ENCODE results near the gene CADPS2. TPM values are rescaled to one million over a fixed set of nuclear protein-coding genes. Genes with fewer than 3 reads are reported as not detected.
"Not testable (repeated sequence)": the region's sequence is repeated elsewhere in the genome, so short reads cannot be mapped to it uniquely, and the experiment has no call there.

The CADPS2 gene
- total RNA-seq, 4 donors from 2014 or later: 2.1 to 3.7 (median 2.8) TPM

GRCh38 chr7:122686360-122686878, 199.8 kb downstream of the CADPS2 start:
- intact Hi-C loops (cut with DNase I; ENCODE audit: low total_unique reads) (no loop called here), in situ Hi-C loops (cut with MboI; ENCODE audit: low sequenced_read_pairs in 4 of 4) (no loop called here)
- TF ChIP-seq POLR2A (IDR thresholded peaks at IDR 0.05): no peak
- TF ChIP-seq, protein P1, sequence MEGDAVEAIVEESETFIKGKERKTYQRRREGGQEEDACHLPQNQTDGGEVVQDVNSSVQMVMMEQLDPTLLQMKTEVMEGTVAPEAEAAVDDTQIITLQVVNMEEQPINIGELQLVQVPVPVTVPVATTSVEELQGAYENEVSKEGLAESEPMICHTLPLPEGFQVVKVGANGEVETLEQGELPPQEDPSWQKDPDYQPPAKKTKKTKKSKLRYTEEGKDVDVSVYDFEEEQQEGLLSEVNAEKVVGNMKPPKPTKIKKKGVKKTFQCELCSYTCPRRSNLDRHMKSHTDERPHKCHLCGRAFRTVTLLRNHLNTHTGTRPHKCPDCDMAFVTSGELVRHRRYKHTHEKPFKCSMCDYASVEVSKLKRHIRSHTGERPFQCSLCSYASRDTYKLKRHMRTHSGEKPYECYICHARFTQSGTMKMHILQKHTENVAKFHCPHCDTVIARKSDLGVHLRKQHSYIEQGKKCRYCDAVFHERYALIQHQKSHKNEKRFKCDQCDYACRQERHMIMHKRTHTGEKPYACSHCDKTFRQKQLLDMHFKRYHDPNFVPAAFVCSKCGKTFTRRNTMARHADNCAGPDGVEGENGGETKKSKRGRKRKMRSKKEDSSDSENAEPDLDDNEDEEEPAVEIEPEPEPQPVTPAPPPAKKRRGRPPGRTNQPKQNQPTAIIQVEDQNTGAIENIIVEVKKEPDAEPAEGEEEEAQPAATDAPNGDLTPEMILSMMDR (IDR thresholded peaks at IDR 0.05 in 4 of 5, conservative IDR thresholded peaks at IDR 0.05 in 1 of 5): no peak
- ATAC-seq (no peak), DNase-seq (no peak)
- no peak overlapping the region for H3K4me3 ChIP-seq
- no peak overlapping the region for H3K27ac ChIP-seq
- no peaks in the 10 kb centered on the region for H3K9me3 ChIP-seq
- no peaks in the 10 kb centered on the region for H3K36me3 ChIP-seq
- H3K4me1 ChIP-seq: no peaks in the 10 kb centered on the region
- no peaks in the 10 kb centered on the region for H3K27me3 ChIP-seq

- intact Hi-C loops (cut with DNase I; ENCODE audit: low total_unique reads): no loop called here
- no peak for ATAC-seq
Measured at GRCh38 chr7:122684504-122684903, 201.8 kb downstream of the CADPS2 start.

DNA sequence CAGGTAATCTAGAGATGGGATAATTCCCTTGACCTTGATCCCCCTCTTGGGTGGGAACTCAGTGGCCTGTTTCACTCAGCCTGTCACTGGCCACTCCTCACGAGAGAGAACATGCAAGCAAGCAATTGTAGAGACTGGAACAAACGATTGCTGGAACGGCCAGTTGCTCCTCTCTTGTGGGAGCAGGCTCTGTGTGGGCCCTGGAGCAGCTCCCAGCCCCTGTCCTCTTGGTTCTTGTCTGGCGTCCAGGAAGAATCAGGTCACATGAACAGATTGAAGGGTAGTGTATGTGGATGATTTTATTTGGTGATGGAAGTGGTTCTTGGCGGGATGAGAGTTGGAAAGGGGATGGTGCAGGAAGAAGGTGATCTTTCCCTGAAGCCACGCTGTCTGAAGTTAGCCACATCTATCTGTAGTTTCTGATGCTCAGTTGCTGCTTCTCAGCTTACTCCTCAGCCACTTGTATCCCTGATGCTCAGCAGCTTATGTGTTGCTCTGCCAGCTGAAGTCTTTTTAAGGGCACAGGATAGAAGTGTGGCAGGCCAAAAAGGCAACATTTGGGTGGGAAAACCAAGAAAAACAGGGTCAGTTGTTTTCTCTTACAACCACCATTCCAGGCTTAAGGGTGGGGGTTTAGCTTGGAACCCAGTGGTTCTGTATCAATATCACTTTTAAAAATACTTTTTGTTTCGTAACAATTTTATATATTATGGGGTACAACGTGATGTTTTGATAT, 203.3 kb downstream of the CADPS2 start:
- TF ChIP-seq, protein P1 (IDR thresholded peaks at IDR 0.05 in 4 of 5, conservative IDR thresholded peaks at IDR 0.05 in 1 of 5): no peak
- no peak for TF ChIP-seq POLR2A (IDR thresholded peaks at IDR 0.05)
- no peaks in the 10 kb centered on the region for H3K27me3 ChIP-seq
- no peak overlapping the region for H3K4me3 ChIP-seq
- no peak for DNase-seq
- no peaks in the 10 kb centered on the region for H3K4me1 ChIP-seq
- in situ Hi-C loops (cut with MboI; ENCODE audit: low sequenced_read_pairs in 4 of 4): no loop called here
- no peaks in the 10 kb centered on the region for H3K9me3 ChIP-seq
- H3K36me3 ChIP-seq: no peaks in the 10 kb centered on the region
- no peak for ATAC-seq
- H3K27ac ChIP-seq: no peak overlapping the region
- intact Hi-C loops (cut with DNase I; ENCODE audit: low total_unique reads): no loop called here

More at GRCh38 chr7:122684504-122684903, 201.8 kb downstream of the CADPS2 start:
- TF ChIP-seq, protein P1 (IDR thresholded peaks at IDR 0.05 in 4 of 5, conservative IDR thresholded peaks at IDR 0.05 in 1 of 5): no peak
- no peak for TF ChIP-seq POLR2A (IDR thresholded peaks at IDR 0.05)
- Histone ChIP-seq H3K4me3 (no peak overlapping the region), H3K36me3 (no peaks in the 10 kb centered on the region), H3K4me1 (no peaks in the 10 kb centered on the region), H3K27me3 (no peaks in the 10 kb centered on the region), H3K9me3 (no peaks in the 10 kb centered on the region), H3K27ac (no peak overlapping the region)
- DNase-seq: no peak
- in situ Hi-C loops (cut with MboI; ENCODE audit: low sequenced_read_pairs in 4 of 4): no loop called here

- ATAC-seq; in situ Hi-C loops (cut with MboI; ENCODE audit: low sequenced_read_pairs in 4 of 4): not testable (repeated sequence)
Measured at GRCh38 chr7:122681186-122681585, 205.1 kb downstream of the CADPS2 start.

GRCh38 chr7:122679813-122680212, 206.4 kb downstream of the CADPS2 start:
- no peaks in the 10 kb centered on the region for H3K4me1 ChIP-seq
- no peaks in the 10 kb centered on the region for H3K27me3 ChIP-seq
- TF ChIP-seq, protein P1 (IDR thresholded peaks at IDR 0.05 in 4 of 5, conservative IDR thresholded peaks at IDR 0.05 in 1 of 5): no peak
- TF ChIP-seq POLR2A (IDR thresholded peaks at IDR 0.05): no peak
- H3K27ac ChIP-seq: no peak overlapping the region
- DNase-seq (no peak), ATAC-seq (no peak)
- no peak overlapping the region for H3K4me3 ChIP-seq
- intact Hi-C loops (cut with DNase I; ENCODE audit: low total_unique reads) (no loop called here), in situ Hi-C loops (cut with MboI; ENCODE audit: low sequenced_read_pairs in 4 of 4) (no loop called here)
- no peaks in the 10 kb centered on the region for H3K9me3 ChIP-seq
- no peaks in the 10 kb centered on the region for H3K36me3 ChIP-seq

More at GRCh38 chr7:122681186-122681585, 205.1 kb downstream of the CADPS2 start:
- DNase-seq; H3K27ac ChIP-seq; H3K4me1 ChIP-seq; H3K4me3 ChIP-seq; H3K27me3 ChIP-seq; H3K36me3 ChIP-seq; H3K9me3 ChIP-seq; intact Hi-C loops (cut with DNase I; ENCODE audit: low total_unique reads): not testable (repeated sequence)

DNA sequence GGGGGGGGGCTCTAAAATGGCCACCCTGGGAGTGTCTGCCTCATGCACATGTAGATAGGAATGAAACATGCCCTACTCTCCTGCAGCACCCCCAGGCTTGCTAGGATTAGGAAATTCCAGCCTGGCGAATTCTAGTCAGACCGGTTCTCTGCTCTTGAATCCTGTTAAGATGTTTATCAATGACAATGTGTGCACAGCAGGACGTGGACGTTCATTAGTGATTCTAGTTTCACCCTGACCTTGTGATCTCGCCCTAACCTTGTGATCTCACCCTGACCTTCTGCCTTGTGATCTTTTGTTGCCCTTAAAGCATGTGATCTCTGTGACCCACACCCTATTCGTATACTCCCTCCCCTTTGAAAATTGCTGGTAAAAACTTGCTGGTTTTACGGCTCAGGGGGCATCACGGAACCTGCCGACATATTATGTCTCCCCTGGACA, 207.0 kb downstream of the CADPS2 start:
- H3K4me3 ChIP-seq; H3K9me3 ChIP-seq; intact Hi-C loops (cut with DNase I; ENCODE audit: low total_unique reads); in situ Hi-C loops (cut with MboI; ENCODE audit: low sequenced_read_pairs in 4 of 4); H3K27ac ChIP-seq; ATAC-seq; DNase-seq; H3K27me3 ChIP-seq; H3K36me3 ChIP-seq; H3K4me1 ChIP-seq: not testable (repeated sequence)
